IgD-negative memory B cell (primary cell): ENCODE data around the gene MOBP. TPM values are rescaled to one million over a fixed set of nuclear protein-coding genes. Genes with fewer than 3 reads are reported as not detected.

Experiments
- H3K27ac Mint-ChIP-seq, 3 donors: one replicate each; pipeline ENCODE4 v1.8.0; 2020 to 2022; ENCODE audit warnings: mild to moderate bottlenecking in 3 of 3, mixed read lengths in 3 of 3, moderate library complexity in 1 of 3
- H3K27me3 Mint-ChIP-seq: one replicate; pipeline ENCODE4 v1.8.0; 2021; ENCODE audit warnings: mixed read lengths
- H3K36me3 Mint-ChIP-seq: one replicate; pipeline ENCODE4 v1.8.0; 2020; ENCODE audit warnings: mild to moderate bottlenecking, mixed read lengths
- H3K4me1 Mint-ChIP-seq, 3 donors: one replicate each; pipeline ENCODE4 v1.8.0; 2020 to 2022; ENCODE audit warnings: mixed read lengths in 3 of 3, mild to moderate bottlenecking in 1 of 3
- H3K4me3 Mint-ChIP-seq, 4 donors: one replicate each; pipeline ENCODE4 v1.8.0; 2020 to 2022; ENCODE audit warnings: mild to moderate bottlenecking in 4 of 4, mixed read lengths in 4 of 4, moderate library complexity in 3 of 4
- H3K9me3 Mint-ChIP-seq, 3 donors: one replicate each; pipeline ENCODE4 v1.8.0; 2020 to 2021; ENCODE audit warnings: mixed read lengths in 3 of 3, mild to moderate bottlenecking in 1 of 3
- polyA plus RNA-seq: library from polyadenylated mRNA; unstranded; fragments of 300-500 nt; fragmentation: Illumina TruSeq; gene quantifications from one replicate; pipeline ENCODE4 v1.2.3, GENCODE V29; 2021

MOBP gene
- polyA plus RNA-seq, 1 donor from 2014 or later: not detected

- H3K36me3 Mint-ChIP-seq: peaks cover 2% of the 10 kb centered on the region
- no peaks in the 10 kb centered on the region for H3K9me3 Mint-ChIP-seq
- H3K4me3 Mint-ChIP-seq: no peak overlapping the region
- H3K27me3 Mint-ChIP-seq: peaks cover 2% of the 10 kb centered on the region
- no peak overlapping the region for H3K27ac Mint-ChIP-seq
- H3K4me1 Mint-ChIP-seq: peaks cover 0 to 1% (median 0%) of the 10 kb centered on the region in 3 donors
Measured at GRCh38 chr3:39466988-39467387, 492 bp upstream of the MOBP start.

- H3K27me3 Mint-ChIP-seq: peaks cover 5% of the 10 kb centered on the region
- H3K27ac Mint-ChIP-seq: no peak overlapping the region
- no peaks in the 10 kb centered on the region for H3K4me1 Mint-ChIP-seq
Measured at GRCh38 chr3:39468108-39468436, 592 bp downstream of the MOBP start.

DNA sequence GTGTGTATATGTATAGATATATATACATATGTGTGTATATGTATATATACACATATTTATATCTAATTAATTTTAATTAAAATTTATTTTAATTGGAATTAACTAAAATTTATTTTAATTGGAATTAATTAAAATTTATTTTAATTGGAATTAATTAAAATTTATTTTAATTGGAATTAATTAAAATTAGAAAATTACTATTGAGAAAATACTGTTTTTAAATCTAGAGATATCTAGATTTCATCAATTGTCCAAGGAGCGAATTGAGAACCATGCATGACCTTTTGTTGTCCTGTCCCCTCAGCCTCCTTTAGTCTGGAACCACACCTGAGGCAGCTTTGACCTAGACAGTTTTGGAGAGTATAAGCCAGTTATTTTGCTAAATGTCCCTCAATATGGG lies 1.8 kb downstream of the MOBP start:
- H3K27me3 Mint-ChIP-seq: peaks cover 5% of the 10 kb centered on the region
- H3K9me3 Mint-ChIP-seq: no peaks in the 10 kb centered on the region
- H3K4me1 Mint-ChIP-seq: no peaks in the 10 kb centered on the region
- H3K36me3 Mint-ChIP-seq: peaks cover 2% of the 10 kb centered on the region
- no peak overlapping the region for H3K4me3 Mint-ChIP-seq
- H3K27ac Mint-ChIP-seq: no peak overlapping the region

More at GRCh38 chr3:39468108-39468436, 592 bp downstream of the MOBP start:
- peaks cover 2% of the 10 kb centered on the region for H3K36me3 Mint-ChIP-seq
- H3K4me3 Mint-ChIP-seq: no peak overlapping the region
- H3K9me3 Mint-ChIP-seq: no peaks in the 10 kb centered on the region

GRCh38 chr3:39469945-39470344 lies 2.5 kb downstream of the MOBP start:
- peaks cover 2% of the 10 kb centered on the region for H3K36me3 Mint-ChIP-seq
- no peaks in the 10 kb centered on the region for H3K9me3 Mint-ChIP-seq
- peaks cover 5% of the 10 kb centered on the region for H3K27me3 Mint-ChIP-seq

GRCh38 chr3:39471652-39472051 lies 4.2 kb downstream of the MOBP start:
- peaks cover 5% of the 10 kb centered on the region for H3K27me3 Mint-ChIP-seq

More at GRCh38 chr3:39469945-39470344, 2.5 kb downstream of the MOBP start:
- H3K27ac Mint-ChIP-seq: no peak overlapping the region
- H3K4me1 Mint-ChIP-seq: no peaks in the 10 kb centered on the region
- H3K4me3 Mint-ChIP-seq: no peak overlapping the region

DNA sequence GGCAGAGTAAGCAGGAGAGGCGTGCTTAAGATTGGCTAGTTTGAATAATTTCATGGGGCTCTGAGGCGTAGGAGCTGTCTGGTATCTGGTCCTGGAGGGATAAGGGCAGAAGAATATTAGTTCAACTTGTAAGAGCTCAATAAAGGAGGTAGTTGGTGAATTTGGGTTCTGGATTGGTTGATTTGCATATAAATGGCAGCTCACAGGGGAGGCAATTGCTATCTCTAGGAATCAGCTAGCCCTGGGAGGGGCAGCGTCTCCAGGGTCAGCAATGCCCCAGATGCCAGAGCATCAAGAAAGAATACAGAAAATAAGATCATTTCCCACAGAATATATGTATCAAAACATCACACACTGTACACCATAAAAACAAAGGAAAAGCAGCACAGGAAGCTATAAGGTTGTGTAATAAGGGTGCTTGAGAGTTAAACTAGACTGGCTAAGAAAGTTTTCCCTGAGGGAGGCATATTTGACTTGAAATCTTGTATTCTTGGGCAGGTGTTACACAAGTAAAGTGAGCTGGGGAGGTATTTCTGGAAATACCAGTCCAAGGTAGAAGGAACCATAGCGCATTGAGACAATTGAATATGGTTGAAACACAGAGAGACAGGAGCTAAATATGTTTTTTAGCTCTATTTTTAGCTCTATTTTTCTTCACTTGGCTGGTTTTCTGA lies 6.1 kb downstream of the MOBP start:
- Mint-ChIP-seq H3K9me3 (peaks cover 0 to 5% (median 1%) of the 10 kb centered on the region in 3 donors), H3K27me3 (peaks cover 5% of the 10 kb centered on the region), H3K4me3 (no peak overlapping the region), H3K27ac (no peak overlapping the region), H3K4me1 (no peaks in the 10 kb centered on the region), H3K36me3 (peaks cover 2% of the 10 kb centered on the region)

More at GRCh38 chr3:39471652-39472051, 4.2 kb downstream of the MOBP start:
- H3K4me3 Mint-ChIP-seq: no peak overlapping the region
- H3K4me1 Mint-ChIP-seq: no peaks in the 10 kb centered on the region
- H3K27ac Mint-ChIP-seq: no peak overlapping the region
- peaks cover 2% of the 10 kb centered on the region for H3K36me3 Mint-ChIP-seq
- peaks cover 0 to 5% (median 1%) of the 10 kb centered on the region in 3 donors for H3K9me3 Mint-ChIP-seq

DNA sequence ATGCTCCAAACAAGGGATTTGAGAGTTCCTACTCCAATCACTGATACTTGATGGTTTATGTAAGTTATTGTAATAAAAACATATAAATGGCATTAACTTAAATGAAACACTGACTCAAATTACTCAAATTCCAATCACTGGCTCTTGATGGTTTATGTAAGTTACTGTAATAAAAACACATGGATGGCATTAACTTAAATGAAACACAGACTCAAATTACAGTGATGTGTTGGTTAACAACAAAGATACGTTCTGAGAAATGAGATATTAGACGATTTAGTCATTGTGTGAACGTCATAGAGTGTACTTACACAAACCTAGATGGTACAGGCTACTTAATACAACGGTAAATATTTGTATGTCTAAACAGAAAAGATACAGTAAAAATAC lies 6.6 kb downstream of the MOBP start:
- H3K9me3 Mint-ChIP-seq: peaks cover 0 to 5% (median 1%) of the 10 kb centered on the region in 3 donors
- no peak overlapping the region for H3K27ac Mint-ChIP-seq
- peaks cover 2% of the 10 kb centered on the region for H3K36me3 Mint-ChIP-seq

GRCh38 chr3:39476783-39477182 lies 9.3 kb downstream of the MOBP start:
- Mint-ChIP-seq H3K36me3 (peaks cover 2% of the 10 kb centered on the region), H3K4me1 (no peaks in the 10 kb centered on the region), H3K4me3 (no peak overlapping the region), H3K9me3 (peaks cover 0 to 5% (median 1%) of the 10 kb centered on the region in 3 donors), H3K27me3 (peaks cover 3% of the 10 kb centered on the region), H3K27ac (no peak overlapping the region)

More for the DNA sequence above, 6.6 kb downstream of the MOBP start:
- no peaks in the 10 kb centered on the region for H3K4me1 Mint-ChIP-seq
- peaks cover 5% of the 10 kb centered on the region for H3K27me3 Mint-ChIP-seq
- no peak overlapping the region for H3K4me3 Mint-ChIP-seq

GRCh38 chr3:39478226-39478625 lies 10.7 kb downstream of the MOBP start:
- Mint-ChIP-seq H3K27ac (no peak overlapping the region), H3K36me3 (peaks cover 2% of the 10 kb centered on the region), H3K9me3 (peaks cover 0 to 5% (median 1%) of the 10 kb centered on the region in 3 donors), H3K4me1 (no peaks in the 10 kb centered on the region), H3K4me3 (no peak overlapping the region), H3K27me3 (no peaks in the 10 kb centered on the region)

GRCh38 chr3:39479701-39480414 lies 12.4 kb downstream of the MOBP start:
- Mint-ChIP-seq H3K4me3 (no peak overlapping the region), H3K9me3 (peaks cover 0 to 5% (median 1%) of the 10 kb centered on the region in 3 donors), H3K27me3 (no peaks in the 10 kb centered on the region), H3K36me3 (peaks cover 2% of the 10 kb centered on the region), H3K4me1 (no peaks in the 10 kb centered on the region), H3K27ac (no peak overlapping the region)

- H3K9me3 Mint-ChIP-seq: no peaks in the 10 kb centered on the region
- no peaks in the 10 kb centered on the region for H3K36me3 Mint-ChIP-seq
- no peak overlapping the region for H3K4me3 Mint-ChIP-seq
- no peak overlapping the region for H3K27ac Mint-ChIP-seq
- H3K27me3 Mint-ChIP-seq: peaks cover 2% of the 10 kb centered on the region
- H3K4me1 Mint-ChIP-seq: no peaks in the 10 kb centered on the region
Measured at GRCh38 chr3:39485547-39485946, 18.1 kb downstream of the MOBP start.

- Mint-ChIP-seq H3K27ac (no peak overlapping the region), H3K4me1 (no peaks in the 10 kb centered on the region), H3K36me3 (peaks cover 2% of the 10 kb centered on the region), H3K9me3 (no peaks in the 10 kb centered on the region), H3K4me3 (no peak overlapping the region), H3K27me3 (peaks cover 10% of the 10 kb centered on the region)
Measured at GRCh38 chr3:39491014-39491413, 23.5 kb downstream of the MOBP start.

DNA sequence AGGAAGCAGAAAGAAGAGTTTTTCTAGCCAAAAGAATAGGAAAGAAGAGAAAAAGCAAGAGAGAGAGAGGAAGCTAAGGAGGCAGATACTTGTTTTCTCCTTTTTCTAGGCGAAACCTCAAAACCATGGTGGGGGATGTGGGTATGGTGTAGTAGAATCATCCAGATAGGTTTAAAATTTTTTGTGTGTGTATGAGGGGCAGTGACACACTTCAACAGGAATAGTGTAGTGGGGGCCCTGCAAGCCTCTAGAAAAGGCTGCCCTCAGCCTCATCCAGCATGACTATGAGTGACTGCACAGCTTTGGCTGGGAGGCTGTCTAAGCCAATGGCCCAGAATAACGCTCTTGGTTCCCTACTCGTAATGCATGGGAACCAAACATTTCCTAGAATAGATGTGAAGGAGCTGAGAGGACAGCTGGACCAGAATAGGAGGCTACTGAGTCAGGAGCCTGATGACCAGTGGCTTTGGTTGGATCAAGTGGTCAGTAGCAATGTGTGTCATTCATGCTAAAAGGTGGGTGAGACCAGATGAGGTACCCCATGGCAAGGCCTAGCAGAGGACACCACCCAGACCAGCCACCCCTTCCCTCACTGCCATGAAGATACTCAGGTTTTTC lies 24.4 kb downstream of the MOBP start:
- Mint-ChIP-seq H3K4me1 (no peaks in the 10 kb centered on the region), H3K27ac (no peak overlapping the region), H3K9me3 (no peaks in the 10 kb centered on the region), H3K4me3 (no peak overlapping the region), H3K36me3 (peaks cover 2% of the 10 kb centered on the region), H3K27me3 (peaks cover 10% of the 10 kb centered on the region)

GRCh38 chr3:39494781-39495180 lies 27.3 kb downstream of the MOBP start:
- H3K4me1 Mint-ChIP-seq: no peaks in the 10 kb centered on the region
- H3K27me3 Mint-ChIP-seq: peaks cover 26% of the 10 kb centered on the region
- H3K27ac Mint-ChIP-seq: no peak overlapping the region
- H3K4me3 Mint-ChIP-seq: no peak overlapping the region
- peaks cover 2% of the 10 kb centered on the region for H3K36me3 Mint-ChIP-seq
- H3K9me3 Mint-ChIP-seq: no peaks in the 10 kb centered on the region

GRCh38 chr3:39497753-39498152 lies 30.3 kb downstream of the MOBP start:
- Mint-ChIP-seq H3K36me3 (no peaks in the 10 kb centered on the region), H3K4me1 (no peaks in the 10 kb centered on the region), H3K9me3 (no peaks in the 10 kb centered on the region), H3K4me3 (no peak overlapping the region), H3K27me3 (peaks cover 36% of the 10 kb centered on the region), H3K27ac (no peak overlapping the region)
